Uterus (tissue), 2 donors: ENCODE measurements around the gene THAP2.

Source experiments
- POLR2A ChIP-seq, 2 donors: fragments of 450-650 bp; IDR thresholded peaks; one replicate each; pipeline ENCODE4 v1.6.1; 2016; ENCODE audit warnings: antibody characterized with exemption in 2 of 2, mild to moderate bottlenecking in 1 of 2, moderate library complexity in 1 of 2
- TF ChIP-seq, protein P1 (sequence below), 4 experiments: fragments of 200-600 bp in 2 of 4; fragments of 450-650 bp in 2 of 4; sonication (generic) in 2 of 4; IDR thresholded peaks; one replicate each; pipeline ENCODE4 v1.5.1; 2016 to 2019; ENCODE audit warnings: antibody characterized with exemption in 4 of 4, mild to moderate bottlenecking in 2 of 4, moderate library complexity in 1 of 4

DNA sequence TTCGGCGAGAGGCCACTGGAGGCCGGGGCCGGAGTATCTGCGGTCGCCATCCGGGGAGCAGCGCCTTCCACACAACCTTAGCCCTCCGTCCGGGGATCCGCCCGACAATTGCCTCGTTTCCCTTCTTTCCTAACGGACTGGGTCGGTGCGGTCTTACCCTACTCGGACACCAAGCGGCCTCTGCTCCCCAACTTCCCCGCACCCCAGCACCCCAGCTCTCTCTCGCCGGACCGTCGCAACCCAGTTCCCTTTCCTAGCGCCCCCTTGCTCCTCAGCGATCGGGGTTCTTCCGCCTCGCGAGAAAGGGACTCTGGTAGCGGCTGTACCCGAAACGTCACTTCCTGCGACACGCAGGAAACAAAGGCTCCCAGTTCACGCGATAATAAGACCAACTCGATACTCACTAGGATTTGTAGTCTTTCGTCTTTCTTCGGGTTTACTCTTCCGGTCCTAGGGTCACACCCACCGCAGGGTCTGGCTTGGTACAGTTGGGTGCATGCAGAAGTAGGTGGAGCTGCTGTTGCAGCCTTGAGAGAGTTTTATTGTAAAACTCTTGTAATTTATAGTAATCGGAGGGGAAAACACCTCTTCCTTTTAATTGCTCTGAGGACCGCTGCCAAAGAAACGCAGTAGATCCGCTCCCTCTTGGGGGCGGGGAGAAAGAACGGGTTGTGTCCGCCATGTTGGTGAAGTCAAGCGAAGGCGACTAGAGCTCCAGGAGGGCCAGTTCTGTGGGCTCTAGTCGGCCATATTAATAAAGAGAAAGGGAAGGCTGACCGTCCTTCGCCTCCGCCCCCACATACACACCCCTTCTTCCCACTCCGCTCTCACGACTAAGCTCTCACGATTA is at the start of gene THAP2, which contains the start of gene ZFC3H1:
- TF ChIP-seq POLR2A (IDR thresholded peaks at IDR 0.05): peak; percentile 89
- TF ChIP-seq, protein P1, sequence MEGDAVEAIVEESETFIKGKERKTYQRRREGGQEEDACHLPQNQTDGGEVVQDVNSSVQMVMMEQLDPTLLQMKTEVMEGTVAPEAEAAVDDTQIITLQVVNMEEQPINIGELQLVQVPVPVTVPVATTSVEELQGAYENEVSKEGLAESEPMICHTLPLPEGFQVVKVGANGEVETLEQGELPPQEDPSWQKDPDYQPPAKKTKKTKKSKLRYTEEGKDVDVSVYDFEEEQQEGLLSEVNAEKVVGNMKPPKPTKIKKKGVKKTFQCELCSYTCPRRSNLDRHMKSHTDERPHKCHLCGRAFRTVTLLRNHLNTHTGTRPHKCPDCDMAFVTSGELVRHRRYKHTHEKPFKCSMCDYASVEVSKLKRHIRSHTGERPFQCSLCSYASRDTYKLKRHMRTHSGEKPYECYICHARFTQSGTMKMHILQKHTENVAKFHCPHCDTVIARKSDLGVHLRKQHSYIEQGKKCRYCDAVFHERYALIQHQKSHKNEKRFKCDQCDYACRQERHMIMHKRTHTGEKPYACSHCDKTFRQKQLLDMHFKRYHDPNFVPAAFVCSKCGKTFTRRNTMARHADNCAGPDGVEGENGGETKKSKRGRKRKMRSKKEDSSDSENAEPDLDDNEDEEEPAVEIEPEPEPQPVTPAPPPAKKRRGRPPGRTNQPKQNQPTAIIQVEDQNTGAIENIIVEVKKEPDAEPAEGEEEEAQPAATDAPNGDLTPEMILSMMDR (IDR thresholded peaks at IDR 0.05): peak; percentile 15 to 43 (median 36)
